Raji (cell line): Measurements from ENCODE around the gene VGLL4.

Experiments used
- POLR2A ChIP-seq: IDR thresholded peaks from 2 replicates; pipeline ENCODE4 v1.6.1; 2011; ENCODE audit warnings: low read depth, low read length, control low read depth; ENCODE audit not compliant: insufficient read depth

The VGLL4 gene

GRCh38 chr3:11570251-11570650, 73.5 kb downstream of the VGLL4 start:
- no peak for TF ChIP-seq POLR2A

- TF ChIP-seq POLR2A: no peak
Measured at GRCh38 chr3:11569156-11569741, 74.5 kb downstream of the VGLL4 start.

GRCh38 chr3:11568503-11569155, 75.1 kb downstream of the VGLL4 start:
- TF ChIP-seq POLR2A: no peak

- no peak for TF ChIP-seq POLR2A
Measured at GRCh38 chr3:11567516-11568467, 75.9 kb downstream of the VGLL4 start.

- no peak for TF ChIP-seq POLR2A
Measured at GRCh38 chr3:11566916-11567315, 76.8 kb downstream of the VGLL4 start.

GRCh38 chr3:11566478-11566877, 77.2 kb downstream of the VGLL4 start:
- no peak for TF ChIP-seq POLR2A

- no peak for TF ChIP-seq POLR2A
Measured at GRCh38 chr3:11565932-11566331, 77.8 kb downstream of the VGLL4 start.

GRCh38 chr3:11565492-11565891, 78.2 kb downstream of the VGLL4 start:
- no peak for TF ChIP-seq POLR2A

- TF ChIP-seq POLR2A: no peak
Measured at GRCh38 chr3:11565072-11565471, 78.6 kb downstream of the VGLL4 start.

- no peak for TF ChIP-seq POLR2A
Measured at GRCh38 chr3:11564577-11565001, 79.1 kb downstream of the VGLL4 start.

- TF ChIP-seq POLR2A: no peak
Measured at GRCh38 chr3:11563865-11564185, 79.9 kb downstream of the VGLL4 start.

GRCh38 chr3:11563159-11563864, 80.4 kb downstream of the VGLL4 start:
- TF ChIP-seq POLR2A: no peak

- TF ChIP-seq POLR2A: no peak
Measured at GRCh38 chr3:11562277-11562881, 81.3 kb downstream of the VGLL4 start.

GRCh38 chr3:11560746-11561145, 83.0 kb downstream of the VGLL4 start:
- no peak for TF ChIP-seq POLR2A
